Right renal pelvis (tissue), 4 donors: ENCODE results near the gene HYOU1. TPM values are rescaled to one million over a fixed set of nuclear protein-coding genes. Genes with fewer than 3 reads are reported as not detected.
A peak's percentile ranks its signal among the peaks of the same experiment; 100 is the strongest.
"Not testable (repeated sequence)": the region's sequence is repeated elsewhere in the genome, so short reads cannot be mapped to it uniquely, and the experiment has no call there.

Experiments used
- DNase-seq, 4 donors: peaks; one replicate each; pipeline ENCODE4 v3.0.0-alpha.2; 2013; ENCODE audit warnings: low read depth in 4 of 4, low spot score in 3 of 4, missing footprints in 1 of 4
- polyA plus RNA-seq, 4 donors: library from polyadenylated mRNA; unstranded; fragments of 120-200 nt; gene quantifications; one replicate each; pipeline ENCODE4 v1.2.1, GENCODE V29; 2013; ENCODE audit not compliant: insufficient read length in 4 of 4

The HYOU1 gene
- polyA plus RNA-seq, 4 donors: 111 to 133 (median 122) TPM

DNA sequence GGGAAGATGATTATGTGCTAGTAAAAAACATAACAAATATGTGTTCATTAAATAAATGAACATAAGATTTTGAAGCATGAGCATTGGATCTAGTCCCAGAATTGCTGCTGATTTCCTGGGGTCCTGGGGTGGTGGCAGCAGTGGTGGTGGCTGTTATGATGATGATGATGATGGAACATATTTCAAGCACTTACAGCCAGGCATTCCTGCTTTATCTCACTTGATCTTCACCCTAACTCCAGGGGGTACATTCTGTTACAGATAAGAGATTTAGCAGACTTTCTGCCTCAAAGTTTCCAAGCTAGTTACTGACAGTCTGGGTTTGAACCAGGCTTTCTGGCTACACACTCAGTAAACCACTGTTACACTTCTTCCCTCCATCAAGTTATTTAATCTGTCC is 33.3 kb downstream of the HYOU1 start:
- DNase-seq: no peak

DNA sequence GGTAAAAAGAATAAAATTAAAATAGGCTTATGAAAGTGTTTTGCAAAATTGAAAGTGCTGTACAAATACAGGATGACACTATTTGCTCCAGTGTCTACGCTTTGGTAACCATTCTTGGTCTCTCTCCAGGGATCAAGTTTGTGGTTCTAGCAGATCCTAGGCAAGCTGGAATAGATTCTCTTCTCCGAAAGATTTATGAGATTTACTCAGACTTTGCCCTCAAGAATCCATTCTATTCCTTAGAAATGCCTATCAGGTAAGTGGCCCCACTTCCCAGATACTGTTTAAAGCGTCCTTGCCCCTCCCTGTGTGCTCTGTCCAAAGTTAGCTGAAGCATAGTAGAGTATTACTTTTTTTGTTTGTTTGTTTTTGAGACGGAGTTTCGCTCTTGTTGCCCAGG is 35.4 kb downstream of the HYOU1 start:
- no peak for DNase-seq

DNA sequence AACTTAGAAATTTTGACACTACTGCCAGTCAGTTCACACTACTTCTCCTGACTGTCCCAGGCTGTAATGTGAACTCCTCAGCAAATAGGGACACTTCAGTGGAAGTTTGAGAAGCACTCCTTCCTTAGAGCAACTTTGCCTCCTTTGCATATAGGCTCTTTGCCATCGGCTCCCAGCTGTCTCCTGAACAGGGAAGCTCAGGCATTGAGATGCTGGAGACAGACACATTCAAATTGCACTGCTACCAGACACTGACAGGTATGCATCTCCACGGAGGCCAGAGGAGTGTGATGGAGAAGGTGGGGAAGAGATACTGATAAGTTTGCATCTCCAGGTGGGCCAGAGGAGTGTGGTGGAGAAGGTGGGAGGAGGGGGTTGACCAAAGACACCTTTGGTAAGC is 37.0 kb downstream of the HYOU1 start:
- no peak for DNase-seq

DNA sequence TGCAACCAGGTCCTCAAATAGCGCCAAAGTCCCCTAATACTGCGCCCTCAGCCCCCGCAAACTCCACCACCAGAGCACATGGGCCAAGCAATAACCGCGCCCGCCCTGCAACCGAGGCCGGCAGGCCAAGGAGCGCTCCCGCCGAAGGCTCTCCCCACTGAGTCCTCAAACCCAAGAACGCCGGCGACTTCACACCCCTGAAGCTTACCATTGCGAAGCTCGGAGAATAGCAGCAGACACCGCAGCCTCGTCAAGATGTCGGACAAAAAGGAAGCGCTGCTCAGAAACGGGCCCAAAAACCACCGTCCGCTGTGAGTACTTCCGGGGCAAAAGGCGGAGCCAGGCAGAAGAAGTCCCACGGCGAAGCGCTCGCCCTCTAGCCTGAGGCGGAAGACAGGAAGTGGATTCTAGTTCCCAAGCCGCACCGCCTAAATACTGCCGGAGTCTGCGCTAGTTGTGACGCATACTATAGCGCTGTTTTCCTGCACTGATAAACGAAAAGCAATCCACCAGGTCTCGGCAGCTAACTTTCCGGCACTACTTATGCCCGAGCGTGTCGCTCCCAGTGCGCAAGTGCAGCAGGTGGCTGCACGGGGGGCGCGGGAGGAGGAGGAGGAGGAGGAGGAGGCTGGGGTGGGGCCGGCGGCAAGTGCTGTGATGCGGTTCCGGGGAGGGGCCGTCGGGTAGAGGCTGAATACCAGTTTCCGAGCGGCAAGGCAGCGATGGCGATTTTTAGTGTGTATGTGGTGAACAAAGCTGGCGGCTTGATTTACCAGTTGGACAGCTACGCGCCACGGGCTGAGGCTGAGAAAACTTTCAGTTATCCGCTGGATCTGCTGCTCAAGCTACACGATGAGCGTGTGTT is 38.7 kb downstream of the HYOU1 start, which contains the start of the genes RPS25 and TRAPPC4:
Gene RPS25, minus strand, starts transcription at position 270 of the 865 bp plus-strand sequence. Its CDS starts 59 bp downstream, at position 211.
Gene TRAPPC4, plus strand, starts transcription at position 693 of the 865 bp plus-strand sequence. Its CDS starts 30 bp downstream, at position 723.
- DNase-seq: peak; percentile 92 to 96 (median 94)

DNA sequence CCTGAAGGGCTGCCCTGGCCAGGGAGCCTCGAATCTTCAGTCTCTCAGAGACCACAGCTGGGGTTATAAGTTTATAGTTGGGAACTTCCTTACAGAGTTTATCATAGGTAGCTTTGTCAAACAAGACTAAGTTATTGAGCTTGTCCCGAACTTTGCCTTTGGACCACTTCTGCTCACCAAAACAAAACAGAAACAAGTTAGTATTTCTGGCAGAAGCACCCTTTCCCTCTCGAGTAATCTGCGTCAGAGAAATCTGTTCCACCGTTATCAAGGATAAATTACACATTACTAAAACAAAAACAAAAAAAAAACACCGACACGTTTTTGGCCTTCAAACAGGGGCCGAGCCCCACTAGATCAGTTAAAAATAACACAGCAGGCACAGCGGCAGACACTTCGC is 39.6 kb downstream of the HYOU1 start:
- DNase-seq: not testable (repeated sequence)

DNA sequence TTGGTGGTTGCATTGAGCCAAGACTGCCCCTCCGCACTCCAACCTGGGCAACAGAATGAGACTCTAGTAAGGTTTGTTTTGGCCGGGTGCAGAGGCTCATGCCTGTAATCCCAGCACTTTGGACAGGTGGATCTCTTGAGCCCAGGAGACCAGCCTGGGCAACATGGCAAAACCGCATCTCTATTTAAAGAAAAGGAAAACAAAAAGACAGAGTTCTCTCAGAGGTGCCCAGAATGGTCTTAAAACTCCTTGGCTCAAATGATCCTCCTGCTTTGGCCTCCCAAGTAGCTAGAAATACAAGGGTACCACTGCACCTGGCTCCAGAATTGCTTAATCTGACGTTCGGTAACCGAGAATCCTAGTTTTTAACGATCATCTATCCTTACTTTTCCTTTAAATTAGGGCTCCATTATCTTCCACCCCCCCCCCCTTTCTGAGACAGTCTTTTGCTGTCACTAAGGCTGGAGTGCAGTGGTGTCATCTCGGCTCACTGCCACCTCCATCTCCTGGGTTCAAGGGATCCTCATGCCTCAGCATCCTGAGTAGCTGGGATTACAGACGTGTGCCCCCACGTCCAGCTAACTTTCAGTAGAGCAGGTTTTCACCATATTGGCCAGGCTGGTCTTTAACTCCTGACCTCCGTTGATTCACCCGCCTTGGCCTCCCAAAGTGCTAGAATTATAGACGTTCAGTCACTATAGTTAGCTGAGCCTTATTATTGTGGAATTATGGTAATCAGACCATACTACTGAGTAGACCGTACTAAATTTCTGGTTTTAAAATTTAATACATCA is 40.6 kb downstream of the HYOU1 start:
- DNase-seq: no peak

DNA sequence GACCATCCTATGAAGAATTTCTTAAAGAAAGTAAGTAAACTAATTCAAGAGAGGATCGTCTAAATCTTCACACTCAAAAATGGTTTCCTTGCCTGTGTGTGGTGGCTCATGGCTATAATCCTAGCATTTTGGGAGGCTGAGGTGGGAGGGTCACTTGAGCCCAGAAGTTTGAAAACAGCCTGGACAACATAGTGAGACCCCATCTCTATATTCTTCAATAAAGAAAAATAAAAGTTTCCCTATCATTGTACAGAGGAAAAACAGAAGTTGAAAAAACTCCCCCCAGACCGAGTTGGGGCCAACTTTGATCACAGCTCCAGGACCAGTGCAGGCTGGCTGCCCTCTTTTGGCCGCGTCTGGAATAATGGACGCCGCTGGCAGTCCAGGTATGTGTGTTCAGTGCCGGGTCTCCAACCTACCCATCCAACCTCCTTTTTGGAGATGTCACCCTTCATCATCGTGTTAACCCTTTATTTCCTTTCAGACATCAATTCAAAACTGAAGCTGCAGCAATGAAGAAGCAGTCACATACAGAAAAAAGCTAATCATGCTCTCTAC is 41.9 kb downstream of the HYOU1 start:
- DNase-seq: no peak

DNA sequence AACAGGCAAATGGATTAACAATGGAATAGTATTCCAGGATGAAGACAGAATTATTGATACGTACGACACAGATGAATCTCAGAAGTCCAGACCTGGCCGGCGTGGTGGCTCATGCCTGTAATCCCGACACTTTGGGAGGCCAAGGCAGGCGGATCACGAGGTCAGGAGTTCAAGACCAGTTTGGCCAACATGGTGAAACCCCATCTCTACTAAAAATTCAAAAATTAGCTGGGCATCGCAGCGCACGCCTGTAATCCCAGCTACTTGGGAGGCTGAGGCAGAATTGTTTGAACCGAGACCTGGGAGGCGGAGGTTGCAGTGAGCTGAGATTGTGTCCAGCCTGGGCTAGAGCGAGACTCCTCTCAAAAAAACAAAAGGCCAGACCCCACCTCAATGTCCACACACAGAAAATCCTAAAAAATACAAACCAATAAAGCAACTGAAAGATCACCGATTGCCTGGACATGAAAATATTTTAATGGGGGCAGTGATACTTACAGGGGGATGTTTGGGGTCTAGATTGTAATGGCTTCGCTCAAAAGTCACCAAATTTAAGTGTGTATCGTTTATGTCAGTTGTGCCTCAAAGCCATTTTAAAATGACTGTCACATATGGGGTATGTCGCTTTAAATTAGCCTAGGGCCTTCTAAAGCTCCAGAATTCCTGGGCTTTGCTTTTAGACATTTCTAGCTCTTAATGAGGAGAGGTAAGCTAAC is 42.6 kb downstream of the HYOU1 start:
- DNase-seq: no peak

DNA sequence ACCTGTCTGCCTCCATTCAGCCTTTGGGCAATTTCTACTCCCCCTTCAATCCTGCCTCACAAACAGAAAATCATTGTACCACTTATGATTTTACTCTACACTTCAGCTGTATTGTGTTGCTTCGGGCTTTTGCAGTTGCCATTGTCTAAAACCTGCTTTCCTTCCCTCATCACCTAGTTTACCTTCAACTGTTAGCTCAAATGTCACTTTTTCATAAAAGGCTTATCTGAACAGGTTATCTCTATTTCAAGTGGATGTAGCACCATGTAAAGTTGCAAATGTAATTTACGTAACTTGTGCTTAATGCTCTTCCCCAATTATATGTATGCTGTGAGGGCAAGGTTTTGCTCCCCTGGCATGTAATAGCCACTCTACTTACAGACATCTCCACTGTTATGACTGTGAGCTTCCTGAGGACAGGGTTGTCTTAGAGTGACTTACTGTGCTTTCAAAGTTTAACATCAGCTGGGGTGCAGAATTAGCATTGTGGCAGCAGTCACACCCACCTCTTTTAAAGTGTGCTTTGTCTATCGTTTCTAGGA is 44.3 kb downstream of the HYOU1 start:
- DNase-seq: no peak

DNA sequence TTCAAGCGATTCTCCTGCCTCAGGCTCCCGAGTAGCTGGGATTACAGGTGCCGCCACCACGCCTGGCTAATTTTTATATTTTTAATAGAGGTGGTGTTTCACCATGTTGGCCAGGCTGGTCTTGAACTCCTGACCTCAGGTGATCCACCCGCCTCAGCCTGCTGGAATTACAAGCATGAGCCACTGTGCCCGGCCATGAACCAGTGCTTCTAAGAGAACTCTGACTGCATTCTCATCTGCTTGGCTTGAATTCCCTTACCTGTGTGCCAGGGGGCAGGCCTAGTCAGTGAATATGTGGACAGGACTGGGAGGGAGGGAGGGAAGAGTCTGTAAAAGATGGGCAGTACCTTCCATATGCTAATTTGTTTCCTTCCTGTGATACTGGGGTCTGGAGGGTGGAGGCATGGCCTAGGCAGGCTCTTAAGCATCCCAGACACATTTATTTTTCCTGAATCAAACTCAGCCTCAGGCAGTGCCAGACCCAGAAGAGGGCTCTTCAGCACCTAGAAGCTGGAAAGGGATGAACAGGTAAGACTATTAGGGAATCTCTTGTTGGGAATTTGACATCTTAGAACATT is 45.4 kb downstream of the HYOU1 start:
- DNase-seq: no peak

DNA sequence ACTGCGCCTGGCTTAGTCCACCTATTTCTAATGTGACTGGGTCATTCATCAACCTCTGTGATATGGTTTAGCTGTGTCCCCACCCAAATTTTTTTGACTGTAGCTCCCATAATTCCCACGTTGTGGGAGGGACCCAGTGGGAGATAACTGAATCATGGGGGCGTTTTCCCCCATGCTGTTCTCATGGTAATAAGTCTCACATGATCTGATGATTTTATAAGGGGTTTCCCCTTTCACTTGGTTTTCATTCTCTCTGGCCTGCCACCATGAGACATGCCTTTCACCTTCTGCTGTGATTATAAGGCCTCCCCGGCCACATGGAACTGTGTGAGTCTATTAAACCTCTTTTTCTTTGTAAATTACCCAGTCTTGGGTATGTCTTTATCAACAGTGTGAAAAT is 50.3 kb downstream of the HYOU1 start:
- DNase-seq: no peak

DNA sequence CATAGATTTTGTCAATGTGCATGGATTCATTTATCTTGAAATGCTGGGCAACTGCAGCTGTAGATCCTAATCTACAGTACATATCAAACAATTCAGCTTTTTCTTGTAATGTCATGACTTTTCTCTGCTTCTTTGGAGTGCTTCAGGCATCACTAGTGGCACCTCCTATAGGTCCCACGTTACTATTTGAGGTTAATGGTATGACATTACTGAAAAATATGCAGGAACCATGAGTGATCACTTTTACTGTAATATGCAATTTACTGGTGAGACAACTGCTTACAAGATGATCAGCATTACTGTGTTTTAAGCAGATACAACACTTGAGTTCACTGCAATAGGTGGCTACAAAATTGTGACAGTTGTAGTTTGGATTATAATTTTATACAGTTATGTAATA is 56.1 kb downstream of the HYOU1 start:
- DNase-seq: no peak

DNA sequence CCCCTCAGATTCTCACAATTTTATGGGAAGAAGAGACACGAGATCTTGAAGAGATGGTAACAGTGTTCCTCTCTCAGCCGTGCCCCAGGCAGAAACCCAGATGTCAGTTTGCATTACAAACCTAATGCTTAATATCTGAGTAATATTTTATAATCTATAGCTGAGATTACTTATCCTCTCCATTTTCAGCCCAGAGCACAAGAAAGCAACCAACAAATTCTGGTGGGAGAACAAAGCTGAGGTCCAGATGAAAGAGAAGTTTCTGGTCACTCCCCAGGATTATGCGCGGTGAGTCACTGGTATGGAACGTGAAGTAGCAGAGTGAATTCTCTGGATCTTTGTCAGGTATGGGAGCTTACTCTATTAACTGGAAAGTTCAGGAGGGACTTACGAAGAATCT is 58.2 kb downstream of the HYOU1 start:
- no peak for DNase-seq

DNA sequence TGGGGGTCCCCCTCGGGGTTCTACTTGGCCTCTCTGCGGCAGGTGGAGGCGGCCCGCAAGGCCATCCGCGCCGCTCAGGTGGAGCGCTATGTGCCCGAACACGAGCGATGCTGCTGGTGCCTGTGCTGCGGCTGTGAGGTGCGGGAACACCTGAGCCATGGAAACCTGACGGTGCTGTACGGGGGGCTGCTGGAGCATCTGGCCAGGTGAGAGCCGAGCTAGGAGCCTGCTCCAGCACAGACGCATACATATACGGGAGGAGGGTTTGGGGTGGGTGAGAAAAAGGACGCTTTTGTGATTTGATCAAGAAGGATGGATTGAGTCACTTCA is 58.7 kb downstream of the HYOU1 start:
- DNase-seq: no peak

DNA sequence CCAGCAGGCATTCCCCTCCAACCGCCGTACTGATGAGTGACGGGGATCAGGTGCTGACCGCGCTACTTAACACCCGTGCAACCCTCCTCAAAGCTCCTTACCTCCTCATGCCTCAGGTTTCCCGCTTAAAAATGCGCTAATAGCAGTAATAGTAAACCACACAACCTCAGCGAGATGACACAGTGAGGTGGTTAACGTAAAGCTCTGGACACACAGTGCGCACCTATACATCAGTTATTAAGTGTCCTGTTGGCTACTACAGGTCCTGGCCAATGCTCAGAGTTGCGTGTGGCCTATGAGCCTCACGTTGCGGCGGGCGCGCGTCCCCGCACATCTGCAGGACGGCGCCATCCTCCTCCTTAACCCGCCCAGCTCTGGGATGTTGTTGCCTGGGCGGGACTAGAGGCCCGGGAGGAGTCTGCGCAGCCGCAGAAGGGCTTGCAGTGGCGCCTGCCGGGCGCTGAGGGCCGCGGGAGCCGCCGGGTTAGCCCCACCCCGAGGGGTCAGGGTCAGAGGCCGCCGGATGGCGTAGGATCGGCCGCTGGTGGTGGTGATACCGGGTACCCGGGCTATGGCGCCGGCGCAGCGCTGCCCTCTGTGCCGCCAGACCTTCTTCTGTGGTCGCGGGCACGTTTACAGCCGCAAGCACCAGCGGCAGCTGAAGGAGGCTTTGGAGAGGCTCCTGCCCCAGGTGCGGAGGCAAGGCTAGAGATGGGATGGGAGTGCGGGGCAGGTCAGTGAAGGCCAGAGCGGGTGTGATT is 59.2 kb downstream of the HYOU1 start, which contains the start of gene CENATAC:
Gene CENATAC, plus strand, starts transcription at position 512 of the 761 bp plus-strand sequence. Its CDS starts 60 bp downstream, at position 572.
- peak; percentile 85 to 88 (median 87) for DNase-seq

DNA sequence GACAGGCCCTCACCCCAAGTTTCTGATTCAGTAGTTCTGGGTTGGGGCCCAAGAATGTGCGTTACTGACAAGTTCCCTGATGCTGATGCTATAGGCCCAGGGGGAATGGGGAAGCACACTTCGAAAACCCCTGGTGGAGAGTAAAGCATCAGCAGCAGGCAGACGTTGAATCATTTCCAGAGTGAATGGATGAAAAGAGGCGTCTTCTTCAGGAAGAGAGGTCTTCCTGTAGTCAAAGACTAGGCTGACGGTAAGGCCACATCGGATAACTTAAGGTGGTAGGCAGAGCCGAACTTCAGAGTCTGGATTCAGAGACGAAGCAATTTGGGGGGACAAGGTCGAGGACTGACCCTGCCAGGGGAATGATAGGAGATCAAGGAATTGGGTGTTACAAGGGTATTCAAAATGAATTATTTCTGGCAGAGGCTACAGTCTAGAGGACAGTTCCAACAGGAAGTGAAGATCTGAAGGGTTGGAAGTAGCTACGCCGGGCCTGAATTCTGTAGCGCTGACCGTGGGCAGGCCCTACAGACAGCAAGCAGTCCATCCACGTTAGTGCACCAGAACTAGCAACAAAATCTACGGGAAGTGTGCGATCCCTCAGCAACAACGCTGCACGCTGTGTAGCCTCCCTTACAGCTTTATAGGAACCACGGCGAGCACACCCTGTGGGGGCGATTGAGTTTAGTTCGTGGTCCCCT is 59.9 kb downstream of the HYOU1 start:
- no peak for DNase-seq
